ENCODE data around the gene SUSD4. TPM values are rescaled to one million over a fixed set of nuclear protein-coding genes. Genes with fewer than 3 reads are reported as not detected.

Gene SUSD4
- total and polyA plus RNA-seq, 2 donors (not counting 1 experiment from before 2014, with no cell fraction given), result 0.33 TPM; not detected in 1

DNA sequence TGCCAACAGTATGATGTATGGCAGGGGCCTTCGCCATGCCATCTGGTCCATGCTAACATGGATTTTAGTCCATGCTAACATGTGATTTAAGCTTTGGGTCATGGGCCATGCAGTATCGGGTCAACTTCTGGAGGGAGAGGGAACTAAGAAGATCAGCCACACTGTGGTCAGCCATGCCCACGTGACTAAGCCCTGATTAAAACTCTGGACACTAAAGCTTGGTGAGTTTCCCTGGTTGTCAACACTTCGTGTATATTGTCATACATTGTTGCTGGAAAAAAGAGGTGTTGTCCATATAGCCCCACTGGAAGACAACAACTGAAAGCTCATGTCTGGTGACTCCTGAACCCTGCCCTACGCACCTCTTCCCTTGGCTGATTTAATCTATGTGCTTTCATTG, 90.5 kb downstream of the SUSD4 start:
- Histone ChIP-seq H3K4me1 (ENCODE audit: control insufficient read depth, extremely low read depth, insufficient read depth, low read length) (no peaks in the 10 kb centered on the region), H3K27ac (ENCODE audit: insufficient read depth, low read length) (no peak overlapping the region), H4K20me1 (ENCODE audit: control insufficient read depth, extremely low read depth, insufficient read depth, low read length) (no peaks in the 10 kb centered on the region), H3K9me3 (ENCODE audit: control insufficient read depth, insufficient read depth, low read depth, low read length) (no peaks in the 10 kb centered on the region), H3K79me2 (ENCODE audit: control insufficient read depth, insufficient read depth, low read length) (no peaks in the 10 kb centered on the region), H3K4me2 (ENCODE audit: extremely low read depth, insufficient read depth, low read length) (no peak overlapping the region), H3K4me3 (replicated peaks in 1 of 4; ENCODE audit: control extremely low read depth in 1 of 4, insufficient read depth in 1 of 4, low read depth in 3 of 4, low read length in 4 of 4) (no peak overlapping the region), H2AFZ (ENCODE audit: low read length) (no peak overlapping the region), H3K27me3 (ENCODE audit: control insufficient read depth, insufficient read depth, low read length) (no peaks in the 10 kb centered on the region), H3K9ac (ENCODE audit: insufficient read depth, low read length) (no peak overlapping the region), H3K36me3 (ENCODE audit: control insufficient read depth, insufficient read depth, low read length) (no peaks in the 10 kb centered on the region)
- no peak for TF ChIP-seq EZH2 (IDR thresholded peaks at IDR 0.05; ENCODE audit: low read length, missing control alignments)
- TF ChIP-seq, protein P1, sequence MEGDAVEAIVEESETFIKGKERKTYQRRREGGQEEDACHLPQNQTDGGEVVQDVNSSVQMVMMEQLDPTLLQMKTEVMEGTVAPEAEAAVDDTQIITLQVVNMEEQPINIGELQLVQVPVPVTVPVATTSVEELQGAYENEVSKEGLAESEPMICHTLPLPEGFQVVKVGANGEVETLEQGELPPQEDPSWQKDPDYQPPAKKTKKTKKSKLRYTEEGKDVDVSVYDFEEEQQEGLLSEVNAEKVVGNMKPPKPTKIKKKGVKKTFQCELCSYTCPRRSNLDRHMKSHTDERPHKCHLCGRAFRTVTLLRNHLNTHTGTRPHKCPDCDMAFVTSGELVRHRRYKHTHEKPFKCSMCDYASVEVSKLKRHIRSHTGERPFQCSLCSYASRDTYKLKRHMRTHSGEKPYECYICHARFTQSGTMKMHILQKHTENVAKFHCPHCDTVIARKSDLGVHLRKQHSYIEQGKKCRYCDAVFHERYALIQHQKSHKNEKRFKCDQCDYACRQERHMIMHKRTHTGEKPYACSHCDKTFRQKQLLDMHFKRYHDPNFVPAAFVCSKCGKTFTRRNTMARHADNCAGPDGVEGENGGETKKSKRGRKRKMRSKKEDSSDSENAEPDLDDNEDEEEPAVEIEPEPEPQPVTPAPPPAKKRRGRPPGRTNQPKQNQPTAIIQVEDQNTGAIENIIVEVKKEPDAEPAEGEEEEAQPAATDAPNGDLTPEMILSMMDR (conservative IDR thresholded peaks at IDR 0.05 in 1 of 2, IDR thresholded peaks at IDR 0.05 in 1 of 2; ENCODE audit: low read depth in 1 of 2, low read length in 2 of 2), result no peak
- DNase-seq (ENCODE audit: low read depth in 2 of 2), result no peak

DNA sequence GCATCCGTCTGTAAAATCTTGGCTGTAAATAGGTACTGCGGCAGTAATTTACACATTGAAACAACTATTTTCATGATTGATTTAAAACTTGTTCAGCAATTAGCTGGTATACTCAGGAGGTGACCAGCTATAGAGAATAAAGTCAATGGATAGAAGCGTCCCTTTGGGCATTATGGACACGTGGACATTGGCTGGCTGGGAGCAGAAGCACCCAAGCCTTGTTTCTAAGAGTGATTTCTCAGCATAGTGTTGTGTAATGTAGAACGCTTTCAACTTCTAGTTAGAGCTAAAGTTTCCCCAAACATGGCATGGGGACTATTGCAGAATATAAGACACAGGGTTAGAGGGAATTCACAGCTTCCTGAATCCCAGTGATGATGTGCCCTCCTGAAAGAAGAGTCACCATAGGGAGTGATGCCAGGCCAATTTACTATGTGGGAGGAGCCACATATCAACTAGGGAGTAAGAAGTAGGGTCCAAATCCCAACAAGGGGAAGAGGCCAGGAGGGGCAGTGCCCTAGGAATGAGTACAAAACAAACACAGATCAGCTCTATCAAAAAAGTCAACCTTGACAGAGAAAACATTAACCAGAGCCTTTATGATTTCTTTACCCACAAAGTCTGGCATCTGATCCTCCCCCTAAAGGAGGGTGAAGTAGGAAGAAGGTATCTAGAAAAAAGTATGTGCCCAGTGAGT, 92.7 kb downstream of the SUSD4 start:
- Histone ChIP-seq H2AFZ (ENCODE audit: low read length) (no peak overlapping the region), H3K36me3 (ENCODE audit: control insufficient read depth, insufficient read depth, low read length) (no peaks in the 10 kb centered on the region), H3K9me3 (ENCODE audit: control insufficient read depth, insufficient read depth, low read depth, low read length) (no peaks in the 10 kb centered on the region), H3K27ac (ENCODE audit: insufficient read depth, low read length) (no peak overlapping the region), H3K4me1 (ENCODE audit: control insufficient read depth, extremely low read depth, insufficient read depth, low read length) (no peaks in the 10 kb centered on the region), H3K9ac (ENCODE audit: insufficient read depth, low read length) (no peak overlapping the region), H3K4me3 (replicated peaks in 1 of 4; ENCODE audit: control extremely low read depth in 1 of 4, insufficient read depth in 1 of 4, low read depth in 3 of 4, low read length in 4 of 4) (no peak overlapping the region), H3K4me2 (ENCODE audit: extremely low read depth, insufficient read depth, low read length) (no peak overlapping the region), H3K79me2 (ENCODE audit: control insufficient read depth, insufficient read depth, low read length) (no peaks in the 10 kb centered on the region), H3K27me3 (ENCODE audit: control insufficient read depth, insufficient read depth, low read length) (no peaks in the 10 kb centered on the region), H4K20me1 (ENCODE audit: control insufficient read depth, extremely low read depth, insufficient read depth, low read length) (no peaks in the 10 kb centered on the region)
- TF ChIP-seq EZH2 (IDR thresholded peaks at IDR 0.05; ENCODE audit: low read length, missing control alignments), result no peak
- TF ChIP-seq, protein P1 (conservative IDR thresholded peaks at IDR 0.05 in 1 of 2, IDR thresholded peaks at IDR 0.05 in 1 of 2; ENCODE audit: low read depth in 1 of 2, low read length in 2 of 2), result no peak
- DNase-seq (ENCODE audit: low read depth in 2 of 2), result no peak

DNA sequence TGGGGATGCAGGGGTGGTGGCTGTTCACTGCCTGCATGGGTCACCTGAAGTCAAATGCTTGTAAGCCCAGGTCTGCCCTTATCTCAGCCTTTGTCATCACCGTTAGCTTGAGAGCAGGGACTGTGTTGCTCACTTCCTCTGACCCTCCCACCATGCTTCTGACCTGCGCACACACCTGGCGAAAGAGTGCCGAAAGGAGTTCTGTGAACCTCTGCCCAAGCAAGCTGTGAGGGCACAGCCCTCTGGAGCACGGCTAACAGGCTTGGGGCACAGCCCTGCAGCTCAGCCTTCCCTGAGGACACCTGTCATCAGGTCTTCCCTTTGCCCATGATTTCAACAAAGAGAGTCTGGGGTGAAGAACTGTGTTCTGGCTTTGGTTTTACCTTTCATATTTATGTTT, 93.8 kb downstream of the SUSD4 start:
- Histone ChIP-seq H3K27ac (ENCODE audit: insufficient read depth, low read length) (no peak overlapping the region), H2AFZ (ENCODE audit: low read length) (no peak overlapping the region), H3K9me3 (ENCODE audit: control insufficient read depth, insufficient read depth, low read depth, low read length) (no peaks in the 10 kb centered on the region), H3K27me3 (ENCODE audit: control insufficient read depth, insufficient read depth, low read length) (peaks cover 4% of the 10 kb centered on the region), H3K36me3 (ENCODE audit: control insufficient read depth, insufficient read depth, low read length) (no peaks in the 10 kb centered on the region), H4K20me1 (ENCODE audit: control insufficient read depth, extremely low read depth, insufficient read depth, low read length) (no peaks in the 10 kb centered on the region), H3K4me2 (ENCODE audit: extremely low read depth, insufficient read depth, low read length) (no peak overlapping the region), H3K79me2 (ENCODE audit: control insufficient read depth, insufficient read depth, low read length) (no peaks in the 10 kb centered on the region), H3K4me1 (ENCODE audit: control insufficient read depth, extremely low read depth, insufficient read depth, low read length) (no peaks in the 10 kb centered on the region), H3K4me3 (replicated peaks in 1 of 4; ENCODE audit: control extremely low read depth in 1 of 4, insufficient read depth in 1 of 4, low read depth in 3 of 4, low read length in 4 of 4) (no peak overlapping the region), H3K9ac (ENCODE audit: insufficient read depth, low read length) (no peak overlapping the region)
- TF ChIP-seq EZH2 (IDR thresholded peaks at IDR 0.05; ENCODE audit: low read length, missing control alignments), result no peak
- TF ChIP-seq, protein P1 (conservative IDR thresholded peaks at IDR 0.05 in 1 of 2, IDR thresholded peaks at IDR 0.05 in 1 of 2; ENCODE audit: low read depth in 1 of 2, low read length in 2 of 2), result no peak
- DNase-seq (ENCODE audit: low read depth in 2 of 2), result no peak
